GM12872 (cell line): ENCODE data around the gene MICALL2.

ENCODE experiments used
- CTCF ChIP-seq: IDR thresholded peaks from 3 replicates; pipeline ENCODE4 v1.5.1; 2011; ENCODE audit warnings: low read depth, mild to moderate bottlenecking, low read length, moderate library complexity; ENCODE audit not compliant: insufficient read depth

MICALL2 gene

GRCh38 chr7:1412322-1413261 is 46.7 kb downstream of the MICALL2 start:
- peak; percentile 70; the same call in 2 of the 3 replicates for TF ChIP-seq CTCF

- TF ChIP-seq CTCF: no peak
Measured at GRCh38 chr7:1411414-1411813, 47.9 kb downstream of the MICALL2 start.

- TF ChIP-seq CTCF: no peak
Measured at GRCh38 chr7:1410992-1411391, 48.3 kb downstream of the MICALL2 start.

GRCh38 chr7:1409555-1409954 is 49.7 kb downstream of the MICALL2 start:
- no peak for TF ChIP-seq CTCF

- no peak for TF ChIP-seq CTCF
Measured at GRCh38 chr7:1408466-1408865, 50.8 kb downstream of the MICALL2 start.

GRCh38 chr7:1407892-1408291 is 51.4 kb downstream of the MICALL2 start:
- TF ChIP-seq CTCF: no peak

- no peak for TF ChIP-seq CTCF
Measured at GRCh38 chr7:1404898-1405548, 54.2 kb downstream of the MICALL2 start.
